GM12892 (cell line): ENCODE measurements around the gene ADAMTSL3.

Source experiments
- DNase-seq: peaks from one replicate; pipeline ENCODE4 v3.0.0; 2011; ENCODE audit not compliant: insufficient read length
- FAIRE-seq: peaks from 2 replicates; lab custom pipeline; 2011; peaks lifted over from hg19 to GRCh38; lab: Jason Lieb, UNC
- POLR2A ChIP-seq: IDR thresholded peaks from 2 replicates; pipeline ENCODE4 v1.6.1; 2011; ENCODE audit warnings: low read depth, low read length, control low read depth
- POLR2AphosphoS5 ChIP-seq: IDR thresholded peaks from 2 replicates; pipeline ENCODE4 v1.6.1; 2011; ENCODE audit warnings: low read depth, low read length, control low read depth
- TAF1 ChIP-seq: IDR thresholded peaks from 2 replicates; pipeline ENCODE4 v1.6.1; 2011; ENCODE audit warnings: low read depth, mild to moderate bottlenecking, control low read depth, low read length, borderline replicate concordance

The ADAMTSL3 gene

DNA sequence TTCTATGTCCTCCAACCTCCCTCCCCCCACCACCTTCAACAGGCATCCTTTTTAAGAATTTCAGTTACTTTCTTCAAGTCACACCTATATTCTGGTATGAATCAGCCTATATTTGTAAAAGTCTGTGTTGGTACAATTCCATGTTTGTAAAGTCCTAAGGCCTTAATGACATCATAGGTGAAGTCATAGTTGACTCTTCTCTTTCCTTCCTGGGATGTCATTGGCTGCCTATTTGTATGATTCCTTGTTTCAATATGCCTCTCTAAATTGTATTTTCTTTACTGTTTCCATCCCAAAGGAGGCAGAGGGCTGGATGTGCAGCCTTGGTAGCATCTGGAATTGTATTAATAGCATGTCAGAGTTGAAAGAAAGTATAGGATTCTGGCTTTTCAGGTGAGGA, 56.5 kb downstream of the ADAMTSL3 start:
- TF ChIP-seq TAF1 (no peak), POLR2A (no peak), POLR2AphosphoS5 (no peak)
- FAIRE-seq (no peak), DNase-seq (no peak)

DNA sequence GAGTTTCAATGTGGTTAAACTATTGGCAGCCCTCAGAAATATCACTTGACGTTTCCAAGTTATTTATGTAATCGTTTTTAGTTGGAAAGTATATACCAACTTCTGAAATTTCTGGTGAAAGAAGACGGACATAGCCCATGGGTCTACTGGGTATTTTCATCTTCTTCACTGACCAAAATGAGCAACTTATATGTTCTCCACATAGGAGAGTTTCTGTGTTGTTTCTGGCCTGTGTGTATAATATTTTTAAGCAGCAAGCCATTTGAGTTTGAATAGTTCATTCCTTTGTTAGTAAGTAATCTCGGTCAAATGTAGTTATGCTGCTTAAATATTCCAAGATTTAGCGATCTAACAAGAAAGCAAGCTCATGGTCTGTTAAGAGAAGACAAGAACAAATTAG, 57.3 kb downstream of the ADAMTSL3 start:
- DNase-seq (no peak), FAIRE-seq (no peak)
- no peak for TF ChIP-seq POLR2A
- no peak for TF ChIP-seq TAF1
- TF ChIP-seq POLR2AphosphoS5: no peak

DNA sequence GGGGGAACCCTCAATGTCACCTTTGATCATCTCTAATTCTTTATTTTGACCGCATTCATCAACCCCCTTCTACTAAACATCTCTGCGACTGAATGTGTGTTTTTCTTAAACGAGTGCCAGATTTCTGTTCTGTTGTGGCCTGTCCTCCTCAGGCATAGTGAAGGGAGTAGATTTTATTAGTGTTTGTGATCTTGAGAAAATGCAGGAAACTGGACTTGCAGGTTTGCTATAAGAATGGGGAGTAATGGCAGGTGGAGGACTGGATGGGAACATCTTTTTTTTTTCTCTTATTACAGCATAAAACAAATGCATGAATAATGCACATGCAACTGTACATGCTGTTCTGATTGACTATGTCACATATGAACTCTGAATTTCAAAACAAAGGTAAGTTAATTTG, 59.3 kb downstream of the ADAMTSL3 start:
- TF ChIP-seq TAF1 (no peak), POLR2A (no peak), POLR2AphosphoS5 (no peak)
- FAIRE-seq (no peak), DNase-seq (no peak)

DNA sequence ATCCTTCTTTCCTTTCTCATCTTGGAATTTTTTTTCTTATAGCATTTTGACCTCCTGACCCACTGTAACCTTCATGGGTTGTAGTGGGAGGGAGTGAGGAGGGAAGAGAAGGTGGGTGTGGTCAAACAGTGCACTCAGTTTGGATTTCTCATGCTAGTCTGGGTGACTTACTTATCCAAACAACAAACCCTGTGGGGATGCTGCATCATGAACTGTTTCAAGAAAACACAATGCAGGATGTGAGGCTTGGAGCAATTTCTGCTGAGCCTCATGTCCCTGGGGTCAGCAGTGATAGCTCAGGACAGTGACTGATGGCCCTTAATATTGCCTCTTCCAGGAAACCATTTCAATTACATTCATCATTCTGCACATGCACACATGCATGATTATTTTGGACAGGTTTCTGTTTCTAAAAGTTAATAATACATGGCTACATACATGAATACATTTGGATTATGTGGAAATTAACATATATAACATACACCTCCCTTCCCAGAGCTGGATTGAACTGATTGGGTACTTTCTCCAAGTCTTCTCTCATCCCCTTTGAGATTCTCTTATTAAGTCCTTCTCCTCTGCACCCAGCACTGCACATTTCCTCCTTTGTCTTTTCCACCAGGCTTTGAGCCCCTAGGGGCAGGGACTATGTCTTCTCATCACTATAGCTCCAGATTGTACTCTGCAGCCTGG, 61.2 kb downstream of the ADAMTSL3 start:
- FAIRE-seq: no peak
- no peak for DNase-seq
- no peak for TF ChIP-seq TAF1
- no peak for TF ChIP-seq POLR2A
- TF ChIP-seq POLR2AphosphoS5: no peak

DNA sequence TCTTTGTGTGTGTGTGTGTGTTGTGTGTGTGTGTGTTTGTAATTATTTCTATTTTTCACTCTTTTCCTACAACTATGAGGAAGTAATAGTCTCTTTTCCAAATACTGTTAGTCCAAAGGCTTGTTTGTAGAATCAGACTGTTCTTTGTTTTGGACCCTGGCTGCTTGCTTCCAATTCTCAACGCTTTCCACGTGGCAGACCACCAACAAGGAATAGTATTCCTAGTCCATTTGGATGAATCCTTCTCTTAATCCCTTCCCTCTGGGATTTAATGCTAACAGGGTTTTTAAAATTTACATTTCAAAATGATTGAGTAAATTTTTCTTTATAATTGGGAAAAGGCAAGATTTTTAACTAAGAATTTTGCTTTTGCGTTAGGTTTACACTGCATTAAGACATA, 62.7 kb downstream of the ADAMTSL3 start:
- TF ChIP-seq POLR2A: no peak
- no peak for TF ChIP-seq POLR2AphosphoS5
- TF ChIP-seq TAF1: no peak
- FAIRE-seq (no peak), DNase-seq (no peak)

DNA sequence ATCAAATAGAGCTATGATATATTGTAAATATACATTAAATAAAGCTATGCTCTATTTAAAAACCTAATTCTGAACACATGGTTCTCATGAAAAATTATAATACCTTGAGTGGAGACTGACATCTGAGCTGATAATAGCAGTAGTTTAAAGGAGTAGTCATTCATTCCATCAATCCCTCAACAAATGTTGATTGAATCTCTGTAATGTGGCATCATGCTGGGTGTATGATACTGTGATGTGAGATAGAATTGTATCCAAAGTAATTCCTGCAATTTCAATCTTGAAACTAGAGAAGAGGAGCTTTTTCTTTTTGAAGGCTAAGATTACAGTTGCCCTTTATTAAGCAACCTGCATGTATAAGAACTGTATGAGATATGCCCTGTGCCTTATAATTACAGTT, 63.1 kb downstream of the ADAMTSL3 start:
- DNase-seq (no peak), FAIRE-seq (no peak)
- TF ChIP-seq POLR2AphosphoS5 (no peak), TAF1 (no peak), POLR2A (no peak)

DNA sequence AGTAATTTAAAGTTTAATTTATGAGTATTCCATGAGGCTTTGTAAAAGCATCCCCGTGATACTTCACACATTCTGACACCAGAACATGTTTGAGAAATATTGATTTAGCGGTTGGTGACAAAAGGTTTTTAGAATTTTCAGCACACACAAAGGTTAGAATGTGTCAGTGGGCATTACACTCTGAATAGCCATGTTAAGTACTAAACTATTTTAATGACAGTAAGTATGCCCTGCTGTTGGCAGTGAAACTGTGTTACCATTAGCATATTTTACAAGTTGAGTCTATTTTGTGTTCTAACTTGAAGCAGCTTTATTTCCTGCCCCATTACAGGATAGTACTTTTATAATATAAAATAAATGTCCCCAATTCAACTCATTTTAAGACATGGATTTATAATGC, 66.5 kb downstream of the ADAMTSL3 start:
- TF ChIP-seq TAF1 (no peak), POLR2AphosphoS5 (no peak), POLR2A (no peak)
- DNase-seq (no peak), FAIRE-seq (no peak)

DNA sequence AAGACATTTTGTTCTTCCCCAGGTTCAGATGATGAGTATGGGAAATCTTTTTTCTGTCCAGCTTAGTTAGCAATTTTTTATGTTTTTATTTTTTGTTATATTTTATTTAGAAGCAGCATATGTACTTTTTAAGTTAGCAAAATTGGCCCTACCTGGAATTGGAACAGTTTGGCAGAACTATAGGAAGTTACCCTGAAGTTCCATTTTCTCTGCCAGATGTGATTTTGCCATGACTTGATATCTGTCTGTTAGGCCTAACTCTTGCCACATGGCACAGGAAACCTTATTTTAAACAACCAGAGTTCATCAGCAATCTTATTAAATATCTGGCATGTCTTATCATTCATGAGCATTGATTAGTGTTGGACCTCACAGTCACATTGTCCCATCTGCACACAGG, 67.1 kb downstream of the ADAMTSL3 start:
- TF ChIP-seq POLR2AphosphoS5 (no peak), POLR2A (no peak), TAF1 (no peak)
- DNase-seq: no peak
- FAIRE-seq: no peak

DNA sequence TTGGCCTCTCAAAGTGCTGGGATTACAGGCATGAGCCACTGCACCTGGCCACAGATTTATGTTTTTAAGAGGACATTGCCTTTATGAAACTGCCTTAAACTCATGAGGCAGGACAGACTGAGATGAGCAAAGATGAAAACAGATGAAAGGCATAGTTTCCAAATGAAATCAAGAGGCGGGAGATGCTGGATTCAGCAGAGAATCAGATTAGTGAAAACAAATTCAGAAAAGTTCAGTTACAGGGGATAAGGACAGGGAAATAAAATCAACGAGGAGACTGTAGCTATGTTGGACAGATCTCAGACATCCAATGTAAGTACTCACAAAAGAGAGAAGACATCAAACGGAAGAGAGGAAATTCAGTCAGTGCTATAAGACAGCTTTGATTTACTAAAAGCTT, 68.1 kb downstream of the ADAMTSL3 start:
- no peak for TF ChIP-seq POLR2A
- TF ChIP-seq POLR2AphosphoS5: no peak
- TF ChIP-seq TAF1: no peak
- FAIRE-seq: no peak
- DNase-seq: no peak

DNA sequence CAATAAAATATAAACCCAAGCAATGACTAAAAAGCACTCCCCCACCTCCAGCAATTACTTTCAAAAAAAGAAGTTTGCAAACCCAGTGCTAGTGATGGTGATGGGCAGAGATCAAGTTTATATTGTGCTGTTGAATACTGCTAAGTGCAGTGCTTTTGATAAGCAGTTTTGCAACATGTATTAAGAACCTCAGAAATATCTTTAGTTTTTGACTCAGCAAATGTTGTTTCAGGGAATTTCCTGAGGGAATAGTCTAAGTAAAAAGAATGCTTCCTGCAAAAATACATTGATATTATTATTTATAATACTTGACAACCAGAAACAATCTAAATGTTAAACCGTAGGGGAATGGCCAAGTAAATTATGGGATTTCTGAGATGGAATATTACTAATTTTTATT, 69.3 kb downstream of the ADAMTSL3 start:
- DNase-seq: no peak
- no peak for FAIRE-seq
- TF ChIP-seq POLR2A: no peak
- no peak for TF ChIP-seq POLR2AphosphoS5
- no peak for TF ChIP-seq TAF1

DNA sequence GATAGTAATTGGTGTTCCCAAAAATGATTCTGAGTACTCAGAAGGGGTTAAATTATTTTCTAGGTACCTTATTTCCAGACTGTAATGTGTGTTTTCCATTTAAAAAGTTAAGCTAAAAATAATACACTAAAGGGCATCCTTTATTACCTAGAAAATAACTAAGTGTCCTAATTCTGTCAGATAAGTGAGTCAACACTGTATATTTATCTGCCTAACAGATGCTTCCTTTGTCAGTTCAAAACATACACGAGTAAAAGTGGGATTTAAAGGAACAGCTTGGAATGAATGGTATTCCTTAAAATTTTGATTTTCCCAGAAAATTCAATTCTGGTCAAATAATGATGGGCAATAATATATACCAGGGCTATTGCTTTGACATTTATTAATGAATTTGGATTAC, 78.3 kb downstream of the ADAMTSL3 start:
- no peak for TF ChIP-seq TAF1
- TF ChIP-seq POLR2AphosphoS5: no peak
- TF ChIP-seq POLR2A: no peak
- DNase-seq (no peak), FAIRE-seq (no peak)

DNA sequence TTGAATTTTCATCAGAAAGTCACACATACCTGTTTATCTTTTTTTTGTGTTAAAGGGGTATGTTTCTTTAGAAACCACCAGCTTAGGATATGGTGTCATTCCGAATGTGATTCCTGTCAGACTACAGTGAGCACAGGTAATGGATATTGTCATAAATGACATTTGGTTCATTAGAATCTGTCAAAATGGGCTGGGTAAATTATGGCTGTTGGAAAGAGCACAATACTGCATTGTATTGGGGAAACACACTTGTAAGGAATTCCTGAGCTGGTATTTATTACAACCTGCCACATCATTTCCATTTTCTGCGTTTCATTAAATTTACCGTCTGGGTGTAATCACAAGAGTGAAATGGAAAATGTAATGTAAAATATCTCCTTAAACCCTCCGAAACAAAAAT, 78.8 kb downstream of the ADAMTSL3 start:
- DNase-seq (no peak), FAIRE-seq (no peak)
- TF ChIP-seq POLR2AphosphoS5: no peak
- TF ChIP-seq TAF1: no peak
- TF ChIP-seq POLR2A: no peak

DNA sequence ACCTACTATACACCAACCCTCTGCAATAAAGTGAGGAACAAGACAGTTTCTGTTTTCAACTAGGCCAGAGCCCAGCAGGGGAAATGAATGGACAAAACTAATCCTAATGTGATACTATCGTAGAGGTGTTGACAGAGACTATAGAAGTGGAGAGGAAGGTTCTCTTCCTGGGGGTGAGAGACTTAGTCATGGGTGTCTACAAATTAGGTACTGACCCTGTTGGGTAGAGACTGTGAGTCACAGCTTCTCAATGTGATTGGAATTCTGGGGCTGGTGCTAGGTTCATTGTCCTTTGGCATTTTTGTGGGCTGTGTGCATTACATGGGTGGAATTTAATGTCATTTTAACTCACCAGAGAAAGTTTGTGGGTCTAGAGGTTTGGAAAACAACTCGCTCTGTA, 79.3 kb downstream of the ADAMTSL3 start:
- no peak for FAIRE-seq
- DNase-seq: no peak
- TF ChIP-seq POLR2AphosphoS5 (no peak), TAF1 (no peak), POLR2A (no peak)

DNA sequence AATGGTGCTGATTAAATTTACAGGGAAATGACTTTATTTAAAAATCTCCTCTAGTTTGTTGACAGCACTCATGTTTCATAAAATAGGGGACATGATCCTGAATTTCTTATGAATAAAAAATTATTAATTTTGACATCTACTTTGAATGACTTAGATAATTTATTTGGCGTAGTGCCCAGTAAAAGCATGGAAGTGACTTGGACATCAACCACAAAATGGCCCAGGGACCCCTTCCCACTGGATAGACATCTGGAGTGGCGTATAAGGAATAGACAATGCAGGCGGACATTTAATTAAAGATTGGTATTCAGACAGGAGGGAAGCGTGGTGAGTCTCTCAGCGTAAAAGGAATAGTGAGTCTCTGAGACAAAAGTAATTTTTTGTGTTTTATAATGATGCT, 79.8 kb downstream of the ADAMTSL3 start:
- TF ChIP-seq POLR2A (no peak), TAF1 (no peak), POLR2AphosphoS5 (no peak)
- no peak for FAIRE-seq

More for the DNA sequence above, 79.8 kb downstream of the ADAMTSL3 start:
- DNase-seq: no peak
